Astrocyte (in vitro differentiated cells and primary cell): Measurements from ENCODE around the gene SYNC. TPM values are rescaled to one million over a fixed set of nuclear protein-coding genes. Genes with fewer than 3 reads are reported as not detected.

ENCODE experiments used
- DNase-seq: peaks from one replicate; pipeline ENCODE4 v3.0.0-alpha.2; 2010; ENCODE audit warnings: low read depth
- FAIRE-seq: peaks from 2 replicates; lab custom pipeline; 2011; peaks lifted over from hg19 to GRCh38; lab: Jason Lieb, UNC
- H2AFZ ChIP-seq: 2 replicates; pipeline ENCODE4 v1.6.0; 2012; ENCODE audit warnings: low read depth, low read length, inconsistent platforms
- H3K27ac ChIP-seq: 2 replicates; pipeline ENCODE4 v1.5.1; 2011; ENCODE audit warnings: low read depth, low read length, inconsistent platforms
- H3K27me3 ChIP-seq: 2 replicates; pipeline ENCODE4 v1.6.0; 2011; ENCODE audit warnings: low read length, inconsistent platforms; ENCODE audit not compliant: insufficient read depth
- H3K36me3 ChIP-seq: 2 replicates; pipeline ENCODE4 v1.5.1; 2011; ENCODE audit warnings: low read length, inconsistent platforms; ENCODE audit not compliant: insufficient read depth
- H3K4me1 ChIP-seq: 2 replicates; pipeline ENCODE4 v1.5.1; 2011; ENCODE audit warnings: low read length, inconsistent platforms; ENCODE audit not compliant: insufficient read depth
- H3K4me2 ChIP-seq: 2 replicates; pipeline ENCODE4 v1.6.0; 2012; ENCODE audit warnings: low read length, inconsistent platforms
- H3K4me3 ChIP-seq: 2 replicates; pipeline ENCODE4 v1.5.1; 2011; ENCODE audit warnings: low read depth, mild to moderate bottlenecking, low read length, inconsistent platforms; ENCODE audit not compliant: insufficient read depth
- H3K79me2 ChIP-seq: 2 replicates; pipeline ENCODE4 v1.6.0; 2012; ENCODE audit warnings: mild to moderate bottlenecking, low read length, inconsistent platforms; ENCODE audit not compliant: insufficient read depth
- H3K9ac ChIP-seq: 2 replicates; pipeline ENCODE4 v1.6.0; 2012; ENCODE audit warnings: mild to moderate bottlenecking, low read length, inconsistent platforms
- H3K9me3 ChIP-seq: 2 replicates; pipeline ENCODE4 v1.5.1; 2012; ENCODE audit warnings: low read depth, mild to moderate bottlenecking, low read length, inconsistent platforms; ENCODE audit not compliant: insufficient read depth
- H4K20me1 ChIP-seq: 2 replicates; pipeline ENCODE4 v1.6.0; 2012; ENCODE audit warnings: low read length, inconsistent platforms; ENCODE audit not compliant: insufficient read depth
- H3K27ac Mint-ChIP-seq: one replicate; pipeline ENCODE4 v1.8.0; 2021; ENCODE audit warnings: mild to moderate bottlenecking, mixed read lengths; ENCODE audit not compliant: unreplicated experiment
- H3K27me3 Mint-ChIP-seq: one replicate; pipeline ENCODE4 v1.8.0; 2021; ENCODE audit warnings: low read depth, mixed read lengths; ENCODE audit not compliant: unreplicated experiment
- H3K36me3 Mint-ChIP-seq: one replicate; pipeline ENCODE4 v1.8.0; 2021; ENCODE audit warnings: low read depth, mixed read lengths; ENCODE audit not compliant: unreplicated experiment
- H3K4me1 Mint-ChIP-seq: one replicate; pipeline ENCODE4 v1.8.0; 2021; ENCODE audit warnings: low read depth, mixed read lengths; ENCODE audit not compliant: unreplicated experiment
- H3K4me3 Mint-ChIP-seq: one replicate; pipeline ENCODE4 v1.8.0; 2021; ENCODE audit warnings: mild to moderate bottlenecking, moderate library complexity, mixed read lengths; ENCODE audit not compliant: unreplicated experiment
- H3K9me3 Mint-ChIP-seq: one replicate; pipeline ENCODE4 v1.8.0; 2021; ENCODE audit warnings: mild to moderate bottlenecking, mixed read lengths; ENCODE audit not compliant: unreplicated experiment
- EZH2 ChIP-seq: IDR thresholded peaks from 2 replicates; pipeline ENCODE4 v1.6.1; 2012; ENCODE audit warnings: mild to moderate bottlenecking, low read length, inconsistent platforms; ENCODE audit not compliant: insufficient read depth
- total RNA-seq: library from RNA; stranded (reverse); gene quantifications from 2 replicates; pipeline ENCODE4 v1.2.1, GENCODE V29; 2021
- TF ChIP-seq, protein P1 (sequence below): IDR thresholded peaks from 2 replicates; pipeline ENCODE4 v1.5.1; 2011; ENCODE audit warnings: low read depth, mild to moderate bottlenecking, inconsistent platforms, low read length, moderate library complexity; ENCODE audit not compliant: insufficient read depth

The SYNC gene
- total RNA-seq, 1 donor from 2014 or later: 20.6 TPM

- peaks cover 62% of the 10 kb centered on the region for H4K20me1 ChIP-seq
- FAIRE-seq: no peak
- no peak overlapping the region for H3K4me2 ChIP-seq
These were observed 18.3 kb downstream of the SYNC start for GRCh38 chr1:32684167-32684811.

DNA sequence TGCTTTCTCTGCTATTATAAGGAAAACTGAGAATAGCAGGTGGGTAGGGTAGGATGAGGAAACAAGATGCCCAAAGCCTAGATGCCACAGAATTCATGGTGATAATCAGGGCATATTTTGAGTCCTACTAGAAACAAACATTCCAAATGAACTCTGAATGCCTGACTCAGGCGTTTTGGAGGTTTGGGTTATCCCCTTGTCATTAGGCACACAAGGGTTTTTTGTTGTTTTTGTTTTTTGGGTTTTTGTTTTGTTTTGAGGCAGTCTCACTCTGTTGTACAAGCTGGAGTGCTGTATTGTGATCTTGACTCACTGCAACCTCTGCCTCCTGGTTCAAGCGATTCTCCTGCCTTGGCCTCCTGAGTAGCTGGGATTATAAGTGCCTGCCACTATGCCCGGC, 19.2 kb downstream of the SYNC start:
- Mint-ChIP-seq H3K36me3 (peaks cover 10% of the 10 kb centered on the region), H3K27ac (no peak overlapping the region)
- no peak for FAIRE-seq

More at GRCh38 chr1:32684167-32684811, 18.3 kb downstream of the SYNC start:
- no peak overlapping the region for H2AFZ ChIP-seq
- Mint-ChIP-seq H3K27me3 (no peaks in the 10 kb centered on the region), H3K4me3 (no peak overlapping the region), H3K4me1 (no peaks in the 10 kb centered on the region), H3K9me3 (no peaks in the 10 kb centered on the region), H3K36me3 (peaks cover 10% of the 10 kb centered on the region), H3K27ac (peak overlapping the region; percentile 34)
- no peaks in the 10 kb centered on the region for H3K9me3 ChIP-seq
- H3K79me2 ChIP-seq: peaks cover 35% of the 10 kb centered on the region
- no peaks in the 10 kb centered on the region for H3K4me1 ChIP-seq
- H3K9ac ChIP-seq: no peak overlapping the region
- peaks cover 58% of the 10 kb centered on the region for H3K36me3 ChIP-seq
- peak; percentile 27 for DNase-seq
- no peak overlapping the region for H3K27ac ChIP-seq
- H3K27me3 ChIP-seq: no peaks in the 10 kb centered on the region
- TF ChIP-seq, protein P1, sequence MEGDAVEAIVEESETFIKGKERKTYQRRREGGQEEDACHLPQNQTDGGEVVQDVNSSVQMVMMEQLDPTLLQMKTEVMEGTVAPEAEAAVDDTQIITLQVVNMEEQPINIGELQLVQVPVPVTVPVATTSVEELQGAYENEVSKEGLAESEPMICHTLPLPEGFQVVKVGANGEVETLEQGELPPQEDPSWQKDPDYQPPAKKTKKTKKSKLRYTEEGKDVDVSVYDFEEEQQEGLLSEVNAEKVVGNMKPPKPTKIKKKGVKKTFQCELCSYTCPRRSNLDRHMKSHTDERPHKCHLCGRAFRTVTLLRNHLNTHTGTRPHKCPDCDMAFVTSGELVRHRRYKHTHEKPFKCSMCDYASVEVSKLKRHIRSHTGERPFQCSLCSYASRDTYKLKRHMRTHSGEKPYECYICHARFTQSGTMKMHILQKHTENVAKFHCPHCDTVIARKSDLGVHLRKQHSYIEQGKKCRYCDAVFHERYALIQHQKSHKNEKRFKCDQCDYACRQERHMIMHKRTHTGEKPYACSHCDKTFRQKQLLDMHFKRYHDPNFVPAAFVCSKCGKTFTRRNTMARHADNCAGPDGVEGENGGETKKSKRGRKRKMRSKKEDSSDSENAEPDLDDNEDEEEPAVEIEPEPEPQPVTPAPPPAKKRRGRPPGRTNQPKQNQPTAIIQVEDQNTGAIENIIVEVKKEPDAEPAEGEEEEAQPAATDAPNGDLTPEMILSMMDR: no peak
- TF ChIP-seq EZH2: no peak
- no peak overlapping the region for H3K4me3 ChIP-seq

More for the DNA sequence above, 19.2 kb downstream of the SYNC start:
- Mint-ChIP-seq H3K4me1 (no peaks in the 10 kb centered on the region), H3K27me3 (no peaks in the 10 kb centered on the region), H3K4me3 (no peak overlapping the region), H3K9me3 (no peaks in the 10 kb centered on the region)
- TF ChIP-seq, protein P1: no peak
- TF ChIP-seq EZH2: no peak
- H4K20me1 ChIP-seq: peaks cover 58% of the 10 kb centered on the region
- no peak overlapping the region for H3K4me2 ChIP-seq
- H3K36me3 ChIP-seq: peaks cover 62% of the 10 kb centered on the region
- H3K4me1 ChIP-seq: no peaks in the 10 kb centered on the region
- H3K27ac ChIP-seq: no peak overlapping the region
- no peak overlapping the region for H3K4me3 ChIP-seq
- H2AFZ ChIP-seq: no peak overlapping the region
- no peak for DNase-seq
- no peak overlapping the region for H3K9ac ChIP-seq
- H3K27me3 ChIP-seq: no peaks in the 10 kb centered on the region
- H3K9me3 ChIP-seq: no peaks in the 10 kb centered on the region
- peaks cover 27% of the 10 kb centered on the region for H3K79me2 ChIP-seq
